ENCODE results near the gene CTAG1A.

DNA sequence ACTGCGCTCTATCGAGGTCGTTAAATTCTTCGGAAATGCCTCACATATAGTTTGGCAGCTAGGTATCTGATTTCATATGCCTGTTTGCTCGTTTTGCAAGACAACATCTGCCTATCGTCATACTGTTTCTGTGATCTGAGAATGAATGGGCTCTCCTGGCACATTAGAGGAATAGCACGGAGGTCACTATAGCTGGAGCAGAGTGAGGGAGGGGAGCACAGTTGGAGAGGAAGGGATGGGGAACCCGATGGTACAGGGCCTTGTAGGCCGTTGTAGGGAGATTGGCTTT is 37.0 kb upstream of the CTAG1A start:
- TF ChIP-seq, protein P1, sequence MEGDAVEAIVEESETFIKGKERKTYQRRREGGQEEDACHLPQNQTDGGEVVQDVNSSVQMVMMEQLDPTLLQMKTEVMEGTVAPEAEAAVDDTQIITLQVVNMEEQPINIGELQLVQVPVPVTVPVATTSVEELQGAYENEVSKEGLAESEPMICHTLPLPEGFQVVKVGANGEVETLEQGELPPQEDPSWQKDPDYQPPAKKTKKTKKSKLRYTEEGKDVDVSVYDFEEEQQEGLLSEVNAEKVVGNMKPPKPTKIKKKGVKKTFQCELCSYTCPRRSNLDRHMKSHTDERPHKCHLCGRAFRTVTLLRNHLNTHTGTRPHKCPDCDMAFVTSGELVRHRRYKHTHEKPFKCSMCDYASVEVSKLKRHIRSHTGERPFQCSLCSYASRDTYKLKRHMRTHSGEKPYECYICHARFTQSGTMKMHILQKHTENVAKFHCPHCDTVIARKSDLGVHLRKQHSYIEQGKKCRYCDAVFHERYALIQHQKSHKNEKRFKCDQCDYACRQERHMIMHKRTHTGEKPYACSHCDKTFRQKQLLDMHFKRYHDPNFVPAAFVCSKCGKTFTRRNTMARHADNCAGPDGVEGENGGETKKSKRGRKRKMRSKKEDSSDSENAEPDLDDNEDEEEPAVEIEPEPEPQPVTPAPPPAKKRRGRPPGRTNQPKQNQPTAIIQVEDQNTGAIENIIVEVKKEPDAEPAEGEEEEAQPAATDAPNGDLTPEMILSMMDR (IDR thresholded peaks at IDR 0.05), result no peak
- TF ChIP-seq EZH2 (IDR thresholded peaks at IDR 0.05), result no peak
- no peak for TF ChIP-seq EZH2phosphoT487 (IDR thresholded peaks at IDR 0.05)

Measured in neural progenitor cell (in vitro differentiated cells).